Neural progenitor cell (in vitro differentiated cells): Measurements from ENCODE around the gene PPP2R2B. TPM values are rescaled to one million over a fixed set of nuclear protein-coding genes. Genes with fewer than 3 reads are reported as not detected.
A peak's percentile ranks its signal among the peaks of the same experiment; 100 is the strongest.

Experiments used
- DNase-seq: peaks from one replicate; pipeline ENCODE4 v3.0.0-alpha.2; 2016; ENCODE audit warnings: low spot score
- H2AFZ ChIP-seq: fragments of 200-600 bp; sonication (generic); replicated peaks from 2 replicates; pipeline ENCODE4 v1.6.1; 2016; ENCODE audit warnings: antibody characterized with exemption
- H3F3A ChIP-seq: fragments of 200-600 bp; sonication (generic); 2 replicates; pipeline ENCODE4 v1.6.1; 2016; ENCODE audit warnings: antibody characterized with exemption, low read depth
- H3K27ac ChIP-seq: fragments of 200-600 bp; sonication (generic); 2 replicates; pipeline ENCODE4 v1.5.1; 2016; ENCODE audit warnings: mild to moderate bottlenecking
- H3K27me3 ChIP-seq: fragments of 200-600 bp; sonication (generic); 2 replicates; pipeline ENCODE4 v1.6.1; 2016; ENCODE audit warnings: mild to moderate bottlenecking, moderate library complexity
- H3K36me3 ChIP-seq: fragments of 200-600 bp; sonication (generic); 2 replicates; pipeline ENCODE4 v1.5.1; 2016
- H3K4me1 ChIP-seq: fragments of 200-600 bp; sonication (generic); 2 replicates; pipeline ENCODE4 v1.6.1; 2016; ENCODE audit warnings: mixed run types
- H3K4me2 ChIP-seq: fragments of 200-600 bp; sonication (generic); 2 replicates; pipeline ENCODE4 v1.6.1; 2016
- H3K4me3 ChIP-seq: fragments of 200-600 bp; sonication (generic); 2 replicates; pipeline ENCODE4 v1.5.1; 2016
- H3K79me2 ChIP-seq: fragments of 200-600 bp; sonication (generic); 2 replicates; pipeline ENCODE4 v1.6.1; 2016; ENCODE audit warnings: low read depth
- H3K9ac ChIP-seq: fragments of 200-600 bp; sonication (generic); 2 replicates; pipeline ENCODE4 v1.6.1; 2016
- H3K9me3 ChIP-seq: fragments of 200-600 bp; sonication (generic); 2 replicates; pipeline ENCODE4 v1.5.1; 2016; ENCODE audit warnings: low read depth
- H4K20me1 ChIP-seq: fragments of 200-600 bp; sonication (generic); 2 replicates; pipeline ENCODE4 v1.6.1; 2016; ENCODE audit warnings: low read depth
- H3K27ac Mint-ChIP-seq: 3 replicates; pipeline ENCODE4 v1.8.0; 2021; ENCODE audit warnings: mixed read lengths
- H3K27me3 Mint-ChIP-seq: 2 replicates; pipeline ENCODE4 v1.8.0; 2022; ENCODE audit warnings: low read depth, mild to moderate bottlenecking, inconsistent platforms, moderate library complexity, mixed read lengths; ENCODE audit not compliant: insufficient read depth
- H3K36me3 Mint-ChIP-seq: 3 replicates; pipeline ENCODE4 v1.8.0; 2021; ENCODE audit warnings: mixed read lengths
- H3K4me1 Mint-ChIP-seq: 3 replicates; pipeline ENCODE4 v1.8.0; 2021; ENCODE audit warnings: mixed read lengths
- H3K4me3 Mint-ChIP-seq: 3 replicates; pipeline ENCODE4 v1.8.0; 2021; ENCODE audit warnings: mild to moderate bottlenecking, moderate library complexity, mixed read lengths
- H3K9me3 Mint-ChIP-seq: 3 replicates; pipeline ENCODE4 v1.8.0; 2020; ENCODE audit warnings: mixed read lengths
- EZH2 ChIP-seq: fragments of 200-600 bp; sonication (generic); IDR thresholded peaks from 2 replicates; pipeline ENCODE4 v1.6.1; 2017; ENCODE audit warnings: antibody characterized with exemption, mild to moderate bottlenecking, moderate library complexity
- EZH2phosphoT487 ChIP-seq: fragments of 200-600 bp; sonication (generic); IDR thresholded peaks from 2 replicates; pipeline ENCODE4 v1.6.1; 2017; ENCODE audit warnings: antibody characterized with exemption
- total RNA-seq: library from RNA; depleted of rRNA; stranded (reverse); fragments of >200 nt; gene quantifications from 2 replicates; pipeline ENCODE4 v1.2.3, GENCODE V29; 2015; ENCODE audit warnings: low replicate concordance
- TF ChIP-seq, protein P1 (sequence below): fragments of 200-600 bp; sonication (generic); IDR thresholded peaks from 2 replicates; pipeline ENCODE4 v1.5.1; 2017; ENCODE audit warnings: antibody characterized with exemption, mild to moderate bottlenecking

The PPP2R2B gene
- total RNA-seq, 1 donor from 2014 or later: 26.6 TPM

DNA sequence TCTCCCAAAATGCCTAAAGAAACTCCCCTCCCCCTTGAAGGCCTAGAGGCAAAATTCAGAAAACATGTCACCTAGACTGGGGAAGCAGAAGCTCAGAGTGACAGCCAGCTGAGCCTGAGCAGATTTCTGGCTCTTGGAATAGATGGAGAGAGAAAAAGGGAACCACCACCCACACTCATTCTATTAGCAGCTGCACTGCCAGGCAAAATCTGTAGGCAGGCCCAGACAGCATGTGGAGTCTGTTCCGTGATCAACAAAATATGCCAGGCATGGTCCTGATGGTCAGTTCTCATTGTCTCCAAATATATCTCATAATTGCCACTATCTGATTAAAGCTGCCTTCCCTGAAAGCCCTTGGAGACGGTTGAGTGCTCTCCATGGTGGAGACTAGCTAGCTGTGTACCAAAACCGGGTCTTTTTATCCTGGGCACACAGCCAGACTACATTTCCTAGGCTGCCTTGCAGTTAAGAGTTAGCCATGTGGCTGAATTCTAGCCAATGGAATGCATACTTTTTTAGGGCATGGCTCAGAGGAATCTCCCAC, 230.8 kb downstream of the PPP2R2B start:
- Histone ChIP-seq H3K36me3 (no peaks in the 10 kb centered on the region), H3K4me2 (no peak overlapping the region), H3K4me1 (no peaks in the 10 kb centered on the region), H3K27ac (no peak overlapping the region), H3K4me3 (no peak overlapping the region), H3K9me3 (no peaks in the 10 kb centered on the region), H3K9ac (no peak overlapping the region), H3K79me2 (no peaks in the 10 kb centered on the region), H4K20me1 (peaks cover 9% of the 10 kb centered on the region), H3K27me3 (no peaks in the 10 kb centered on the region), H3F3A (peaks cover 7% of the 10 kb centered on the region), H2AFZ (no peak overlapping the region)
- no peaks in the 10 kb centered on the region for H3K4me1 Mint-ChIP-seq
- no peak overlapping the region for H3K4me3 Mint-ChIP-seq
- DNase-seq: no peak
- no peaks in the 10 kb centered on the region for H3K9me3 Mint-ChIP-seq
- TF ChIP-seq EZH2phosphoT487 (no peak), EZH2 (no peak)
- TF ChIP-seq, protein P1, sequence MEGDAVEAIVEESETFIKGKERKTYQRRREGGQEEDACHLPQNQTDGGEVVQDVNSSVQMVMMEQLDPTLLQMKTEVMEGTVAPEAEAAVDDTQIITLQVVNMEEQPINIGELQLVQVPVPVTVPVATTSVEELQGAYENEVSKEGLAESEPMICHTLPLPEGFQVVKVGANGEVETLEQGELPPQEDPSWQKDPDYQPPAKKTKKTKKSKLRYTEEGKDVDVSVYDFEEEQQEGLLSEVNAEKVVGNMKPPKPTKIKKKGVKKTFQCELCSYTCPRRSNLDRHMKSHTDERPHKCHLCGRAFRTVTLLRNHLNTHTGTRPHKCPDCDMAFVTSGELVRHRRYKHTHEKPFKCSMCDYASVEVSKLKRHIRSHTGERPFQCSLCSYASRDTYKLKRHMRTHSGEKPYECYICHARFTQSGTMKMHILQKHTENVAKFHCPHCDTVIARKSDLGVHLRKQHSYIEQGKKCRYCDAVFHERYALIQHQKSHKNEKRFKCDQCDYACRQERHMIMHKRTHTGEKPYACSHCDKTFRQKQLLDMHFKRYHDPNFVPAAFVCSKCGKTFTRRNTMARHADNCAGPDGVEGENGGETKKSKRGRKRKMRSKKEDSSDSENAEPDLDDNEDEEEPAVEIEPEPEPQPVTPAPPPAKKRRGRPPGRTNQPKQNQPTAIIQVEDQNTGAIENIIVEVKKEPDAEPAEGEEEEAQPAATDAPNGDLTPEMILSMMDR: no peak
- H3K36me3 Mint-ChIP-seq: no peaks in the 10 kb centered on the region
- H3K27ac Mint-ChIP-seq: no peak overlapping the region
- no peaks in the 10 kb centered on the region for H3K27me3 Mint-ChIP-seq

DNA sequence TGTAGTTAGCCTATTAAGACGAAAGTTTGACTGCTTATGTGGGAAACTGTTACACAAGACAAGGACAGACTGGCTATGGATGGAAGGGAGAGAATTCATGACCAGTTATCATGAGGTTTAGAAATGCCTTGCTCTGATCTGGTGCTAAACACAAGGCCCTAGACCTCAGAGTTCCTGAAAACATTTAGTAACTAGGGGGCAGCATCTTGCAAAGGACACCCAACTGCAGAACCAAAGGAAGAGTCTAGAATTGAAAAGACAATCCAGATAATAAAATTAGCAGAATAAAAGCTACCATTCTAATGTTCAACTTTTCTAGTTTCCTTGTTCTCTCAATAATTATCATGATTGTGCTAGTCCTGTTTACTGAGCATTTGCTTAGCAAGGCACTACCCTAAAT, 232.1 kb downstream of the PPP2R2B start:
- Histone ChIP-seq H4K20me1 (peaks cover 9% of the 10 kb centered on the region), H3K4me2 (no peak overlapping the region), H3K79me2 (no peaks in the 10 kb centered on the region), H3K36me3 (no peaks in the 10 kb centered on the region), H3K4me3 (no peak overlapping the region), H3K27me3 (no peaks in the 10 kb centered on the region), H3K9me3 (no peaks in the 10 kb centered on the region), H3K4me1 (peaks cover 9% of the 10 kb centered on the region), H3K27ac (no peak overlapping the region), H3F3A (peaks cover 7% of the 10 kb centered on the region), H2AFZ (no peak overlapping the region), H3K9ac (no peak overlapping the region)
- Mint-ChIP-seq H3K36me3 (no peaks in the 10 kb centered on the region), H3K4me3 (no peak overlapping the region), H3K4me1 (peaks cover 7% of the 10 kb centered on the region), H3K9me3 (no peaks in the 10 kb centered on the region), H3K27ac (no peak overlapping the region), H3K27me3 (no peaks in the 10 kb centered on the region)
- TF ChIP-seq, protein P1: no peak
- TF ChIP-seq EZH2phosphoT487: no peak
- DNase-seq: no peak

DNA sequence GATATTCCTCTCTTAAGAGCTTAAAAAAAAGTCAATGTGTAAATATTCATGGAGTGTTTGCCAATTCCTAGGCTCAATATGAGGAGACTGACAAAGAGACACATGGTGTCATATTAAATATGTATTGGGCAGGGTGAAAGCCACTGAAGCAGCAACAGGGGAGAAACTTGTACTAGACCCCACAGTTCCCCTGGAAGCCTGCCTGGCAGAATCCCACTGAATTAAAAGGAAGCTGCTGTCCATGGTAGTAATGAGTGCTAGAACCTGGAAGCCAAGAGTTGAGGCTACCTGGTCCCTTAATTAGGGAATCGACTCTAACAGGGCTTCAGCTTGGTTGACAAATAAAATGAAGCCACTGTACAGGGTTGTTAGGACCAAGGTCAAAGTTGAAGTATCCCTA, 233.2 kb downstream of the PPP2R2B start:
- Histone ChIP-seq H3K9me3 (no peaks in the 10 kb centered on the region), H3K4me1 (peaks cover 18% of the 10 kb centered on the region), H2AFZ (no peak overlapping the region), H3K4me3 (no peak overlapping the region), H3K27me3 (no peaks in the 10 kb centered on the region), H3K9ac (no peak overlapping the region), H3F3A (peaks cover 7% of the 10 kb centered on the region), H4K20me1 (peaks cover 9% of the 10 kb centered on the region), H3K36me3 (no peaks in the 10 kb centered on the region), H3K27ac (no peak overlapping the region), H3K4me2 (no peak overlapping the region), H3K79me2 (no peaks in the 10 kb centered on the region)
- no peaks in the 10 kb centered on the region for H3K36me3 Mint-ChIP-seq
- no peak for TF ChIP-seq EZH2
- no peak for TF ChIP-seq EZH2phosphoT487
- TF ChIP-seq, protein P1: no peak
- DNase-seq: peak; percentile 46
- no peak overlapping the region for H3K4me3 Mint-ChIP-seq
- H3K4me1 Mint-ChIP-seq: peaks cover 17% of the 10 kb centered on the region
- H3K9me3 Mint-ChIP-seq: no peaks in the 10 kb centered on the region
- no peaks in the 10 kb centered on the region for H3K27me3 Mint-ChIP-seq
- H3K27ac Mint-ChIP-seq: no peak overlapping the region
